Central memory CD8-positive, alpha-beta T cell (primary cell): Measurements from ENCODE around the gene DCTN2.
"Not testable (repeated sequence)": the region's sequence is repeated elsewhere in the genome, so short reads cannot be mapped to it uniquely, and the experiment has no call there.

Experiments
- ATAC-seq: fragments of 150-1000 bp; cut with Tn5 transposase; replicated peaks from 2 replicates; pipeline ENCODE4 v1.10.0; 2022; ENCODE audit warnings: mild to moderate bottlenecking, moderate FRiP score, moderate number of reproducible peaks; ENCODE audit not compliant: poor library complexity, severe bottlenecking; ENCODE audit errors: extremely low read depth
- DNase-seq, 2 donors: peaks; one replicate each; pipeline ENCODE4 v3.0.0; 2021; ENCODE audit warnings: low spot score in 2 of 2
- H3K27ac Mint-ChIP-seq: one replicate; pipeline ENCODE4 v1.8.0; 2022; ENCODE audit warnings: low read depth, mild to moderate bottlenecking, moderate library complexity, mixed read lengths
- H3K27me3 Mint-ChIP-seq: one replicate; pipeline ENCODE4 v1.8.0; 2022; ENCODE audit warnings: mixed read lengths
- H3K36me3 Mint-ChIP-seq: one replicate; pipeline ENCODE4 v1.8.0; 2022; ENCODE audit warnings: mild to moderate bottlenecking, moderate library complexity, mixed read lengths; ENCODE audit not compliant: insufficient read depth
- H3K4me1 Mint-ChIP-seq: one replicate; pipeline ENCODE4 v1.8.0; 2022; ENCODE audit warnings: mixed read lengths
- H3K4me3 Mint-ChIP-seq: one replicate; pipeline ENCODE4 v1.8.0; 2022; ENCODE audit warnings: mild to moderate bottlenecking, moderate library complexity, mixed read lengths
- H3K9me3 Mint-ChIP-seq: one replicate; pipeline ENCODE4 v1.8.0; 2022; ENCODE audit warnings: mixed read lengths

Gene DCTN2

DNA sequence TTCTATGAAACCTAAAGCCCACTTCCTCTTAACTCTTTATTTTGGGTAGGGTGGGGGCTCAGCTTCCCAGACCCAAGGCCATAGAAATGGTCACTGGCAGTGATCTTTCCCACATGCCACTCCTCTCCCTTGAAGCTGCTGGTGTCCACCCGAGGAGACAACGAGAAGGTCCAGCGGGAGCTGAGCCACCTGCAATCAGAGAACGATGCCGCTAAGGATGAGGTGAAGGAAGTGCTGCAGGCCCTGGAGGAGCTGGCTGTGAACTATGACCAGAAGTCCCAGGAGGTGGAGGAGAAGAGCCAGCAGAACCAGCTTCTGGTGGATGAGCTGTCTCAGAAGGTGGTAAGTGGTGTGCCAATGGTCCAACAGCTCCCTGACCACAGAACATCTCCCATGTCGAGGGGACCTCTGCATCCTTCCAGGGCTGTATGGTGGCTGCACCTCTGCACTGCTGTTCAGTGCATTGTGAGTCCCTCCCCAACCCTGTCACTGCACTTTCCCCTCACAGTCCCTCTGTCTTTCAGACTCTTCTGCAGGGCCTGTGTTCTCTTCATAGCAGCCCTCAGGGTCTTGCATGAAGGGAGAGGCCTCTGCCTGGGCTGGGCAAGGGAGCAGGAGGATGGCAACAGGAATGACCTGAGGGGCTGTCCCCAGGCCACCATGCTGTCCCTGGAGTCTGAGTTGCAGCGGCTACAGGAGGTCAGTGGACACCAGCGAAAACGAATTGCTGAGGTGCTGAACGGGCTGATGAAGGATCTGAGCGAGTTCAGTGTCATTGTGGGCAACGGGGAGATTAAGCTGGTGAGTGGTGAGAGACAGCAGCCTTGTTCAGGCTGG, 25.2 kb upstream of the DCTN2 start:
- H3K36me3 Mint-ChIP-seq, result peaks cover 2% of the 10 kb centered on the region
- no peak for ATAC-seq
- no peak overlapping the region for H3K27ac Mint-ChIP-seq
- no peak for DNase-seq
- no peaks in the 10 kb centered on the region for H3K9me3 Mint-ChIP-seq
- H3K27me3 Mint-ChIP-seq, result peaks cover 19% of the 10 kb centered on the region
- no peak overlapping the region for H3K4me3 Mint-ChIP-seq
- no peaks in the 10 kb centered on the region for H3K4me1 Mint-ChIP-seq

DNA sequence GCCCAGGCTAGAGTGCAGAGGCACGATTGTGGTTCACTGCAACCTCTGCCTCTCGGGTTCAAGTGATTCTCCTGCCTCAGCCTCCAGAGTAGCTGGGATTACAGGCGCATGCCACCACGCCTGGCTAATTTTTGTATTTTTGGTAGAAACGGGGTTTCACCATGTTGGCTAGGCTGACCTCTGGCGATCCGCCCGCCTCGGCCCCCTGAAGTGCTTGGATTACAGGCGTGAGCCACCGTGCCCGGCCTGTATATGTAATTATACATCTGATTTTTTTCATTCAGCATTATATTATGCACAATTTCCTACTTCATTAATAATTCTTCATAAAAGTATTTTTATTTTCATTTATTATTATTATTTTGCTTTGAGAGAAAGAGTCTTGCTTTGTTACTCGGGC, 23.4 kb upstream of the DCTN2 start:
- not testable (repeated sequence) for H3K36me3 Mint-ChIP-seq, H3K27ac Mint-ChIP-seq, DNase-seq, H3K4me3 Mint-ChIP-seq, H3K9me3 Mint-ChIP-seq, H3K4me1 Mint-ChIP-seq, ATAC-seq
- peaks cover 19% of the 10 kb centered on the region for H3K27me3 Mint-ChIP-seq

DNA sequence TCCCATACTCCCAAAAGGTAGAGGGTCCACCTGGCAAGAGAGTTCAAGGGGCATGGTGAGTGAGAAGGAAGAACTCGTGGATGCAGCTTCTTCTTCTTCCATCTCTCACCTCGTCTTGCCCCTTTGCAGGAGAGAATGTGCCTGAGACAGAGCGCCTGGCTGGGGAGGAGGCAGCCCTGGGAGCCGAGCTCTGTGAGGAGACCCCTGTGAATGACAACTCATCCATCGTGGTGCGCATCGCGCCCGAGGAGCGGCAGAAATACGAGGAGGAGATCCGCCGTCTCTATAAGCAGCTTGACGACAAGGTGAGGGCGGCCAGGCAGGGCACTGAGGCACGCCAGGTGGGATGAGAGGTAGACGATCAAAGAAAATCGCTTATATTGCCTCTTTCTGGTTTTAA, 22.9 kb upstream of the DCTN2 start:
- ATAC-seq (no peak), DNase-seq (no peak)
- Mint-ChIP-seq H3K9me3 (no peaks in the 10 kb centered on the region), H3K27ac (no peak overlapping the region), H3K27me3 (peaks cover 23% of the 10 kb centered on the region), H3K36me3 (peaks cover 2% of the 10 kb centered on the region), H3K4me3 (no peak overlapping the region), H3K4me1 (no peaks in the 10 kb centered on the region)

DNA sequence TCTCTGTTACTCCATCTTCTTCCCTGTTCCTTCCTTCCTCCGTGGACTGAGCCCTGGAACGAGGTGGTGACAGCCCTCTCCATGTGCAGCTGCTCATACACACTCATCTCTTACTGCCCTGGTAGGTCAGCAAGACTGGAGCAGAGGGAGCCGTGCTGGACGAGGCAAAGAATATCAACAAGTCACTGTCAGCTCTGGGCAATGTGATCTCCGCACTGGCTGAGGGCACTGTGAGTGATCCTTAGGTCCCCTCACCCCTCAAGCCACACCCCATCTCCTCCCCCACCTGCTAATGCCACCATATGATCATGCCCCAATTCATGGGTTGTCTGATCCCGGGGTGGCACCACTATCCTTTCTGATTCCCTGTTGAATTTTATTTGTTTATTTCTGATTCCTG, 21.8 kb upstream of the DCTN2 start:
- Mint-ChIP-seq H3K36me3 (peaks cover under 1% of the 10 kb centered on the region), H3K27ac (no peak overlapping the region), H3K27me3 (peaks cover 33% of the 10 kb centered on the region), H3K9me3 (no peaks in the 10 kb centered on the region), H3K4me3 (no peak overlapping the region), H3K4me1 (no peaks in the 10 kb centered on the region)
- ATAC-seq (no peak), DNase-seq (no peak)

DNA sequence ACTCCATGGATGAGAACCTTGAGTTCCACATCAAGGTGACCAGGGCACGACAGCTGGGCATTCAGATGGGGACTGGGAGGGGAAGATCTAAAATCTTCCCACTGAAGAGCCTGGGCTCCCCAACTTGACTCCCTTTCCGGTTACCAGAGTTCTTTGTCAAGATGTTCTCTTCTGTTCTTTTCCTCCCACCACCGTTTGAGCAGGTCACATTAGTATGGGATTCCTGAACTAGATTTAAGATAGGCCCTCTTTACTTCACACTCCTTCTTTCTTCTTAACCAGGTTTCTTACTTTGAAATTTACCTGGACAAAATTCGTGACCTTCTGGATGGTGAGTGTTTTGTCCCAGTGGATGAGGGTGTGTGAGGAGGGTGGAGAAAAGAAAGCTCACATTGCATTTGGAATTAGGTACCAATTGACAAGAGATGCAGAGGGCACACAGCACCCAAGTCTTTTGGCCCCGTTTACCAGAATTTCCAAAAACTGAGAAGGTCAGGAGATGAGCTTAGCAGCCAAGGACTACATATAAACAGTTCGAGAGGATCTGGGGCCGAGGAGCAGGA, 17.3 kb upstream of the DCTN2 start:
- H3K4me3 Mint-ChIP-seq, result no peak overlapping the region
- no peak for ATAC-seq
- H3K27me3 Mint-ChIP-seq, result peaks cover 38% of the 10 kb centered on the region
- no peak for DNase-seq
- H3K4me1 Mint-ChIP-seq, result no peaks in the 10 kb centered on the region
- H3K36me3 Mint-ChIP-seq, result no peaks in the 10 kb centered on the region
- H3K27ac Mint-ChIP-seq, result no peak overlapping the region
- no peaks in the 10 kb centered on the region for H3K9me3 Mint-ChIP-seq

DNA sequence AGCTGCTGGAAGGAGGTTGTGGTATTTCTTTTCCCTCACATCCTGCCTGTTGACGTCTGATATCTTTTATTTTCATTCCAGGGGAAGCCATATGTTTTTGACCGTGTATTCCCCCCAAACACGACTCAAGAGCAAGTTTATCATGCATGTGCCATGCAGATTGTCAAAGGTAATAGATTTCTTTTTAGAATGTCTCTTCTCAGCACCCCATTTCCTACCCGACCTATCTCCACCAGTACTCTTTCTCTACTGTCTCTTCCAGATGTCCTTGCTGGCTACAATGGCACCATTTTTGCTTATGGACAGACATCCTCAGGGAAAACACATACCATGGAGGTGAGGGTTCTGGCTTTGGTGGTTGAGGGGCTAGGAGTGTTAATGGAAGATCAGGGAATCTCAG, 16.4 kb upstream of the DCTN2 start:
- Mint-ChIP-seq H3K4me1 (no peaks in the 10 kb centered on the region), H3K4me3 (no peak overlapping the region), H3K27ac (no peak overlapping the region), H3K27me3 (peaks cover 29% of the 10 kb centered on the region), H3K9me3 (no peaks in the 10 kb centered on the region), H3K36me3 (no peaks in the 10 kb centered on the region)
- no peak for DNase-seq
- ATAC-seq, result no peak

DNA sequence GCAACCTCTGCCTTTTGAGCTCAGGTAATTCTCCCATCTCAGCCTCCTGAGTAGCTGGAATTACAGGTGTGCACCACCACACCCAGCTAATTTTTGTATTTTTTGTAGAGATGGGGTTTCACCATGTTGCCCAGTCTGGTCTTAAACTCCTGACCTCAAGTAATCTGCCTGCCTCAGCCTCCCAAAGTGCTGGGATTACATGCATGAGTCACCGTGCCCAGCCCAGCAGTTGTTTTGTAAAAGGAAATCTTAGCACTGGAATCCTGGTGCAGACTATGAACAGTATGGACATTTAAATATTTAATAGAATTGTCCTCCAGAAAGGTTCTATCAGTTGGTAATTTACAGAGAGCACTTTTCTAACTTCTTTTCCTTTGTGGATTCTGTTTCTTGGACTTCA, 14.1 kb upstream of the DCTN2 start:
- not testable (repeated sequence) for ATAC-seq, H3K36me3 Mint-ChIP-seq, DNase-seq, H3K4me1 Mint-ChIP-seq, H3K9me3 Mint-ChIP-seq, H3K4me3 Mint-ChIP-seq, H3K27ac Mint-ChIP-seq
- peaks cover 26% of the 10 kb centered on the region for H3K27me3 Mint-ChIP-seq

DNA sequence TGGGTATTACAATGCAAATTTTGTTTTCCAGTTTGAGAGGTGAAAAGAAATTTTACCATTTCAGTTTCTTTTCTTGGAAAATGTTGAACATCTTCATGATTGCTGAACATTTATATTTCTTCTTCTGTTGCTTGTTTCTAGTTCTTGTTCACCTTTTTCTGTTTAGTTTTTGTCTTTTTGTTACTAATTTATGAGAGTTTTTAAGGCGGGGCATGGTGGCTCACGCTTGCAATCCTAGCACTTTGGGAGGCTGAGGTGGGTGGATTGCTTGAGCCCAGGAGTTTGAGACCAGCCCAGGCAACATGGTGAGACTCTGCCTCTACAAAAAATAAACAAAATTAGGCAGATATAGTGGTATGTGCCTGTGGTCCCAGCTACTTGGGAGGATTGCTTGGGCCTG, 13.5 kb upstream of the DCTN2 start:
- Mint-ChIP-seq H3K4me3 (no peak overlapping the region), H3K27me3 (peaks cover 26% of the 10 kb centered on the region), H3K27ac (no peak overlapping the region), H3K4me1 (no peaks in the 10 kb centered on the region), H3K36me3 (peaks cover 2% of the 10 kb centered on the region), H3K9me3 (no peaks in the 10 kb centered on the region)
- no peak for ATAC-seq
- no peak for DNase-seq

DNA sequence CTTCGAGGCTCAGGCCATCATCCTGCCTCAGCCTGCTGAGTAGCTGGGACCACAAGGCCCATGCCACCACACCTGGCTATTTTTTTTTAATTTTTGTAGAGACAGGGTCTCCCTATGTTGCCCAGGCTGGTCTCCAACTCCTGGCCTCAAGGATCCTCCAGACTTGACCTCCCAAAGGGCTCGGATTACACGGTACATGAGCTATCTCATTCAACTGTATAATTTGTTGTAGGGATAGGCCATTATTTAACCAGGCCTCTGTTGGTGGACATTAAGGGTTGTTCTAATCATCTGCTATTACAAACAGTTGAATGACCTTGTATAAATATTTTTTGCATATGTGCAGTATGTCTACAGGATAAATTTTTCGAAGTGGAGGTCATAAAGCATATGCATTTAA, 11.9 kb upstream of the DCTN2 start:
- H3K9me3 Mint-ChIP-seq, result no peaks in the 10 kb centered on the region
- H3K4me3 Mint-ChIP-seq, result no peak overlapping the region
- H3K4me1 Mint-ChIP-seq, result no peaks in the 10 kb centered on the region
- ATAC-seq, result no peak
- DNase-seq, result no peak
- peaks cover 2% of the 10 kb centered on the region for H3K36me3 Mint-ChIP-seq
- peaks cover 15% of the 10 kb centered on the region for H3K27me3 Mint-ChIP-seq
- no peak overlapping the region for H3K27ac Mint-ChIP-seq

DNA sequence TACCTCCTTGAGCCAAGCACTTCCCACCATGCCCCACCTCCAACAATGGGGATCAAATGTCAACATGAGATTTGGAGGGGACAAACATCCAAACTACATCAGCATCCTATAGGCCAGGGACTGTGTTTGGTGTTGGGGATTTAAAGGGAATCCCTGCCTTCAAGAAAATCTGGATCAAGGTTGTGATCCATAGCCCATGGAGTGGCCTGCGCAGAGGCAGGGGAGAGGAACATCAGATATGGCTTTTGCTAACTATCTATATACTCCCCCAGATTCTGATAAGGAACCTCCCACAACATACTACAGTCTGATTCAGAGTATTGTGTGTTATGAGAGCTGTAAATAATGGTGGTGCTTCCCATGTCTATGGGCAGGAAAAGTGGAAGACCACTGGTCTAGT, 7.9 kb upstream of the DCTN2 start:
- H3K27me3 Mint-ChIP-seq, result peaks cover 10% of the 10 kb centered on the region
- ATAC-seq, result no peak
- H3K27ac Mint-ChIP-seq, result no peak overlapping the region
- H3K9me3 Mint-ChIP-seq, result no peaks in the 10 kb centered on the region
- no peak for DNase-seq
- H3K36me3 Mint-ChIP-seq, result peaks cover 2% of the 10 kb centered on the region
- H3K4me3 Mint-ChIP-seq, result no peak overlapping the region
- H3K4me1 Mint-ChIP-seq, result peaks cover 8% of the 10 kb centered on the region

DNA sequence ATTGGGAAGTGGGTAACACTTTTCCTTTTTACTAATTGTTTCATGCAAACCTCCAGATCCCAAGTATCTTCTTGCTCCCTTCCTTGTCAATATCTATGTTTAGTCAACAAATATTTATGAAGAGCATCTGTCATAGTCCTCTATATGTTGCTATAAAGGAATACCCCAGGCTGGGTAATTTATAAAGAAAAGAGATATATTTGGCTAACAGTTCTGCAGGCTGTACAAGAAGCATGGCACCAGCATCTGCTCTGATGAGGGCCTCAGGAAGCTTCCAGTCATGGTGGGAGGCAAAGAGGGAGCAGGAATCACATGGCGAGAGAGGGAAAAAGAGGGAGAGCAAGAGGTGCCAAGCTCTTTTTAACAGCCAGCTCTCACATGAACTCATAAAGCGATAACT, 7.5 kb upstream of the DCTN2 start:
- ATAC-seq, result no peak
- H3K4me1 Mint-ChIP-seq, result peaks cover 10% of the 10 kb centered on the region

DNA sequence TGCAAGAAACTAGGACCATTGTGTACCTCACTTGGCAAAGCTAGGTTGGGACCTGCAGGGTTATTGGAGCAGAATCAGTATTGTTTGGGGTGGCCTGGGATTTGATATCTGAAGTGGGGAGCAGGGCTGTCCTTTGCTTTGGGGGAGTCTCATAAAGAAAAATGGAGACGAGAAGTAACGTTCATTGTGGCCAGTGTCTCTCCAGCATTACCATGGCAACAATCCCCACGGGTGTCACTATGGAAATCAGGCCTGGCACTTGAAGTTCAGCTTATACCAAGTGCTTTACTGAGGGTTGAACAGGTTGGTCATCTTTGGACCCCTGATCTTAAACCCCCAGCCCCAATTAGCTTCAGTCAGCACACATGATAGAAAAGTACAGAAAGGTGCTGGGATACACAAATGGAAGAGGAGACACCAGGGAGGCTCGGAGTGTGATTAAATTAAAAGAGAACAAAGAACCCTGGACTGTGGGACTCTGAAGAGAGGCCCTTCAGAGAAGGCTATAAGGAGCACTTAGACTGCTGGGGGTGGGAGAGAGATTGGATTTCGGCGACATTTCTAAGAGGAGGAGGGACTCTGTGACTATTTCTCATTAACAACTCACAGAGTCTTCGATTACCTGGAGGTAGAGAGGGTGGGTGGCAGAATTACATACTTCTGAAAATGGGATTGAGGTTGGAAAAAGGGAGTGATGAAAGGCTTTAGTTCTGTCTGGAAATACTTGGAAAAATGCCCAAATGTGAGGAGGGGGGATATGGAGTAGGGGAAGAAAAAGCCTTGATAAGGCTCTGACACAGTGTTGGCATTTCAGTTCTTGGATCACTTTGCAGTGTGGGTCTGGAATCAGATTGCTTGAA, 6.6 kb upstream of the DCTN2 start:
- H3K36me3 Mint-ChIP-seq, result peaks cover 3% of the 10 kb centered on the region
- ATAC-seq (no peak), DNase-seq (no peak)
- H3K4me1 Mint-ChIP-seq, result peaks cover 13% of the 10 kb centered on the region
- H3K27ac Mint-ChIP-seq, result no peak overlapping the region
- H3K27me3 Mint-ChIP-seq, result peaks cover 10% of the 10 kb centered on the region
- H3K4me3 Mint-ChIP-seq, result no peak overlapping the region
- no peaks in the 10 kb centered on the region for H3K9me3 Mint-ChIP-seq

More for the DNA sequence above, 7.5 kb upstream of the DCTN2 start:
- no peaks in the 10 kb centered on the region for H3K9me3 Mint-ChIP-seq
- H3K36me3 Mint-ChIP-seq, result peaks cover 2% of the 10 kb centered on the region
- no peak for DNase-seq
- no peak overlapping the region for H3K27ac Mint-ChIP-seq
- no peak overlapping the region for H3K4me3 Mint-ChIP-seq
- peaks cover 10% of the 10 kb centered on the region for H3K27me3 Mint-ChIP-seq
